PFSK-1 (cell line): ENCODE measurements around the gene OMD.

Experiments
- FOXP2 ChIP-seq: optimal IDR thresholded peaks from 2 replicates; pipeline ENCODE3; 2011; ENCODE audit warnings: borderline replicate concordance, control low read depth, inconsistent platforms; ENCODE audit not compliant: insufficient read depth; ENCODE audit errors: extremely low read length, extremely low read depth
- POLR2AphosphoS5 ChIP-seq: IDR thresholded peaks from 2 replicates; pipeline ENCODE4 v1.6.1; 2012; ENCODE audit warnings: low read depth, mild to moderate bottlenecking, control low read depth, low read length, moderate library complexity
- REST ChIP-seq, 2 experiments: IDR thresholded peaks; 2 replicates each; pipeline versions ENCODE4 v1.6.1 to v1.8.0; 2011 to 2012; ENCODE audit warnings: low read depth in 2 of 2, low read length in 2 of 2, control low read depth in 1 of 2, inconsistent platforms in 1 of 2, mild to moderate bottlenecking in 1 of 2, moderate library complexity in 1 of 2; ENCODE audit not compliant: insufficient read depth in 1 of 2
- SIN3A ChIP-seq: IDR thresholded peaks from 2 replicates; pipeline ENCODE4 v1.6.1; 2012; ENCODE audit warnings: mild to moderate bottlenecking, low read length, moderate library complexity, borderline replicate concordance; ENCODE audit not compliant: insufficient read depth
- TAF1 ChIP-seq: IDR thresholded peaks from 2 replicates; pipeline ENCODE4 v1.6.1; 2012; ENCODE audit warnings: low read length, control low read depth, borderline replicate concordance; ENCODE audit not compliant: insufficient read depth

Gene OMD

GRCh38 chr9:92440751-92441046 is 16.4 kb upstream of the OMD start:
- no peak for TF ChIP-seq REST (IDR thresholded peaks at IDR 0.05; ENCODE audit: insufficient read depth in 1 of 2, low read depth in 2 of 2, low read length in 2 of 2)
- TF ChIP-seq POLR2AphosphoS5, result no peak
- no peak for TF ChIP-seq TAF1
- TF ChIP-seq FOXP2, result no peak
- no peak for TF ChIP-seq SIN3A

GRCh38 chr9:92439921-92440750 is 15.9 kb upstream of the OMD start:
- TF ChIP-seq TAF1 (no peak), FOXP2 (no peak), REST (IDR thresholded peaks at IDR 0.05; ENCODE audit: insufficient read depth in 1 of 2, low read depth in 2 of 2, low read length in 2 of 2) (no peak), SIN3A (no peak), POLR2AphosphoS5 (no peak)

GRCh38 chr9:92438900-92439526 is 14.7 kb upstream of the OMD start:
- TF ChIP-seq FOXP2, result no peak
- no peak for TF ChIP-seq TAF1
- no peak for TF ChIP-seq REST (IDR thresholded peaks at IDR 0.05; ENCODE audit: insufficient read depth in 1 of 2, low read depth in 2 of 2, low read length in 2 of 2)

- no peak for TF ChIP-seq SIN3A
- no peak for TF ChIP-seq POLR2AphosphoS5
- TF ChIP-seq FOXP2, result no peak
- no peak for TF ChIP-seq REST (IDR thresholded peaks at IDR 0.05; ENCODE audit: insufficient read depth in 1 of 2, low read depth in 2 of 2, low read length in 2 of 2)
- TF ChIP-seq TAF1, result no peak
Observed at GRCh38 chr9:92435263-92435662, 11.0 kb upstream of the OMD start.
